ENCODE results near the gene MUC20.

The MUC20 gene

GRCh38 chr3:195698647-195699387, 22.0 kb upstream of the MUC20 start:
- H3K36me3 ChIP-seq (ENCODE audit: insufficient read depth, low read length) = peaks cover 22% of the 10 kb centered on the region
- no peaks in the 10 kb centered on the region for H3K27me3 ChIP-seq (ENCODE audit: insufficient read depth, low read length)
- peaks cover 6% of the 10 kb centered on the region for H3K9me3 ChIP-seq (ENCODE audit: low read length)
- H3K4me3 ChIP-seq (ENCODE audit: low read length) = no peak overlapping the region
- no peak overlapping the region for H2AFZ ChIP-seq (ENCODE audit: low read depth, low read length)
- peaks cover 11% of the 10 kb centered on the region for H3K4me1 ChIP-seq (ENCODE audit: insufficient read depth, low read length)

- H3K4me1 ChIP-seq (ENCODE audit: insufficient read depth, low read length) = peaks cover 11% of the 10 kb centered on the region
- peaks cover under 1% of the 10 kb centered on the region for H3K9me3 ChIP-seq (ENCODE audit: low read length)
- H2AFZ ChIP-seq (ENCODE audit: low read depth, low read length) = no peak overlapping the region
- peaks cover 16% of the 10 kb centered on the region for H3K36me3 ChIP-seq (ENCODE audit: insufficient read depth, low read length)
- no peak overlapping the region for H3K4me3 ChIP-seq (ENCODE audit: low read length)
- no peaks in the 10 kb centered on the region for H3K27me3 ChIP-seq (ENCODE audit: insufficient read depth, low read length)
These were observed 21.4 kb upstream of the MUC20 start for GRCh38 chr3:195699388-195699771.

- H3K4me1 ChIP-seq (ENCODE audit: insufficient read depth, low read length) = peaks cover 11% of the 10 kb centered on the region
- H3K27me3 ChIP-seq (ENCODE audit: insufficient read depth, low read length) = no peaks in the 10 kb centered on the region
- H3K36me3 ChIP-seq (ENCODE audit: insufficient read depth, low read length) = peaks cover 12% of the 10 kb centered on the region
- no peak overlapping the region for H3K4me3 ChIP-seq (ENCODE audit: low read length)
- H2AFZ ChIP-seq (ENCODE audit: low read depth, low read length) = no peak overlapping the region
- no peaks in the 10 kb centered on the region for H3K9me3 ChIP-seq (ENCODE audit: low read length)
These were observed 20.9 kb upstream of the MUC20 start for GRCh38 chr3:195699860-195700259.

- Histone ChIP-seq H3K36me3 (ENCODE audit: insufficient read depth, low read length) (peaks cover 9% of the 10 kb centered on the region), H3K4me3 (ENCODE audit: low read length) (no peak overlapping the region), H3K27me3 (ENCODE audit: insufficient read depth, low read length) (no peaks in the 10 kb centered on the region), H3K9me3 (ENCODE audit: low read length) (no peaks in the 10 kb centered on the region), H3K4me1 (ENCODE audit: insufficient read depth, low read length) (peaks cover 11% of the 10 kb centered on the region), H2AFZ (ENCODE audit: low read depth, low read length) (no peak overlapping the region)
These were observed 20.5 kb upstream of the MUC20 start for GRCh38 chr3:195700319-195700718.

- Histone ChIP-seq H3K27me3 (ENCODE audit: insufficient read depth, low read length) (no peaks in the 10 kb centered on the region), H2AFZ (ENCODE audit: low read depth, low read length) (no peak overlapping the region), H3K4me1 (ENCODE audit: insufficient read depth, low read length) (peaks cover 11% of the 10 kb centered on the region), H3K4me3 (ENCODE audit: low read length) (no peak overlapping the region), H3K36me3 (ENCODE audit: insufficient read depth, low read length) (peaks cover 9% of the 10 kb centered on the region), H3K9me3 (ENCODE audit: low read length) (no peaks in the 10 kb centered on the region)
These were observed 19.5 kb upstream of the MUC20 start for GRCh38 chr3:195701042-195701915.

- H3K4me1 ChIP-seq (ENCODE audit: insufficient read depth, low read length) = no peaks in the 10 kb centered on the region
- H3K36me3 ChIP-seq (ENCODE audit: insufficient read depth, low read length) = peaks cover 8% of the 10 kb centered on the region
- no peak overlapping the region for H3K4me3 ChIP-seq (ENCODE audit: low read length)
- no peaks in the 10 kb centered on the region for H3K9me3 ChIP-seq (ENCODE audit: low read length)
- no peaks in the 10 kb centered on the region for H3K27me3 ChIP-seq (ENCODE audit: insufficient read depth, low read length)
- H2AFZ ChIP-seq (ENCODE audit: low read depth, low read length) = no peak overlapping the region
These were observed 17.0 kb upstream of the MUC20 start for GRCh38 chr3:195703776-195704175.

GRCh38 chr3:195704433-195704999, 16.3 kb upstream of the MUC20 start:
- Histone ChIP-seq H3K9me3 (ENCODE audit: low read length) (no peaks in the 10 kb centered on the region), H3K4me3 (ENCODE audit: low read length) (no peak overlapping the region), H3K27me3 (ENCODE audit: insufficient read depth, low read length) (no peaks in the 10 kb centered on the region), H3K4me1 (ENCODE audit: insufficient read depth, low read length) (no peaks in the 10 kb centered on the region), H2AFZ (ENCODE audit: low read depth, low read length) (no peak overlapping the region), H3K36me3 (ENCODE audit: insufficient read depth, low read length) (peaks cover 6% of the 10 kb centered on the region)

- Histone ChIP-seq H3K9me3 (ENCODE audit: low read length) (no peaks in the 10 kb centered on the region), H3K4me1 (ENCODE audit: insufficient read depth, low read length) (no peaks in the 10 kb centered on the region), H3K4me3 (ENCODE audit: low read length) (no peak overlapping the region), H3K36me3 (ENCODE audit: insufficient read depth, low read length) (peaks cover 4% of the 10 kb centered on the region), H2AFZ (ENCODE audit: low read depth, low read length) (no peak overlapping the region), H3K27me3 (ENCODE audit: insufficient read depth, low read length) (no peaks in the 10 kb centered on the region)
These were observed 15.4 kb upstream of the MUC20 start for GRCh38 chr3:195705081-195705991.

GRCh38 chr3:195708061-195708460, 12.7 kb upstream of the MUC20 start:
- no peaks in the 10 kb centered on the region for H3K27me3 ChIP-seq (ENCODE audit: insufficient read depth, low read length)
- H3K9me3 ChIP-seq (ENCODE audit: low read length) = no peaks in the 10 kb centered on the region
- H3K4me1 ChIP-seq (ENCODE audit: insufficient read depth, low read length) = no peaks in the 10 kb centered on the region
- H3K36me3 ChIP-seq (ENCODE audit: insufficient read depth, low read length) = peaks cover 4% of the 10 kb centered on the region
- H2AFZ ChIP-seq (ENCODE audit: low read depth, low read length) = no peak overlapping the region
- H3K4me3 ChIP-seq (ENCODE audit: low read length) = no peak overlapping the region

- Histone ChIP-seq H3K27me3 (ENCODE audit: insufficient read depth, low read length) (no peaks in the 10 kb centered on the region), H3K4me3 (ENCODE audit: low read length) (no peak overlapping the region), H2AFZ (ENCODE audit: low read depth, low read length) (no peak overlapping the region), H3K9me3 (ENCODE audit: low read length) (no peaks in the 10 kb centered on the region), H3K4me1 (ENCODE audit: insufficient read depth, low read length) (no peaks in the 10 kb centered on the region), H3K36me3 (ENCODE audit: insufficient read depth, low read length) (peaks cover 4% of the 10 kb centered on the region)
These were observed 11.9 kb upstream of the MUC20 start for GRCh38 chr3:195708626-195709481.

- Histone ChIP-seq H3K36me3 (ENCODE audit: insufficient read depth, low read length) (peaks cover 4% of the 10 kb centered on the region), H3K4me3 (ENCODE audit: low read length) (no peak overlapping the region), H3K27me3 (ENCODE audit: insufficient read depth, low read length) (no peaks in the 10 kb centered on the region), H3K9me3 (ENCODE audit: low read length) (peaks cover 4% of the 10 kb centered on the region), H2AFZ (ENCODE audit: low read depth, low read length) (no peak overlapping the region), H3K4me1 (ENCODE audit: insufficient read depth, low read length) (no peaks in the 10 kb centered on the region)
These were observed 11.1 kb upstream of the MUC20 start for GRCh38 chr3:195709676-195710085.

All from neuron (in vitro differentiated cells).